Measurements from ENCODE around the gene COL28A1.
"Not testable (repeated sequence)": the region's sequence is repeated elsewhere in the genome, so short reads cannot be mapped to it uniquely, and the experiment has no call there.

Gene COL28A1

DNA sequence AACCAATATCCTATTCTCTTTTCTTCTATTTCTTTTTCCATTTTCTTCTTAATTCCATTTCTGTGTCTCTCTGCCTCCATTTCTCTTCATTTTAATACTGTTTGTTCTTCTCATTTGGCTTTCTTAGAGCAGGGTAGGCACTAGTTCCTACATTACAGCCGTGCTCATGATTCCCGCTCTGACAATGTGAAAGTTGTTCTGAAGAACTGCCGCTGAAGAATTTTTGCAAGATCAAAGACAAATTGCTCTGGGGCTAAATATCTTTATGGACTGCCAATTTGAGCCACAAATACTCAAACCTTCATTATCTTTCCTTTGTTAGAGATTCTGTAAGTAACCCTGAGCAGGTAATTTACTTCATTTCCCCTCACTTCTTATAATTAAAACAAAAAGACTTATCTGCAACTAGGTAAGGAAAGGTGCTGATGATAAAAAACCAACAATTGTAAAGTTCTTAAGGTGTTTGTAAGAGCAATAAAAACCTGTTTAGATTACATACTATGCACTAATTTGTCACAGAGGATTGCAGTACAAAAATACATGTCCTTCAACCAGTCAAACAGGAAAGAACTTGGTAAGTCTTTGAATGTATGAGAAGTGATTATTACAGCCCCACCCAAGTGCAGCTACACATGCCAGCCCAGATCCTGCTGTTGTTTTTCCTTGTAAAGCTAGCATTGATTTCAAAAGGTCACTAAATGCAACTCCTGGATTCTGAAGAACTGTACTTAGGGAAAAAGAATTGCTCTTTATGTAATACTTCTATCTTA, 127.5 kb downstream of the COL28A1 start:
- DNase-seq: no peak

DNA sequence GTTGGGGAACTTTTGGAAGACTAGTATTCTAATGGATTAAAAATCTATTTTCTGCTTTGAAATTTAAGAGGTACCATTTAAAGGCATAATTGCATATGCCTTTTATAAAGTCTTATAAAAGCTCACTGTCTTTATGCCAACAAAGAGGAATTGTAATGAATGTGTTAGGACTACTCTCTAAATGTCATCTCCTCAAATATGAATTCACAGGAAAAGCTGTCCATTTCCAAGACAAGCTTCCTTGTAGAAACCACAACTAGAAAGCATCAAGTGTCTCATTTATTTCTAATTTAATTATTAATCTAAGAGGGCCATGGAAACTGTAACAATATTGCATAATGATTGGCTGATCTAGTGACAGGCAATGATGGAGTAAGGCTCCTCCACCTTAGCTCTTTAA, 130.2 kb downstream of the COL28A1 start:
- DNase-seq: no peak

DNA sequence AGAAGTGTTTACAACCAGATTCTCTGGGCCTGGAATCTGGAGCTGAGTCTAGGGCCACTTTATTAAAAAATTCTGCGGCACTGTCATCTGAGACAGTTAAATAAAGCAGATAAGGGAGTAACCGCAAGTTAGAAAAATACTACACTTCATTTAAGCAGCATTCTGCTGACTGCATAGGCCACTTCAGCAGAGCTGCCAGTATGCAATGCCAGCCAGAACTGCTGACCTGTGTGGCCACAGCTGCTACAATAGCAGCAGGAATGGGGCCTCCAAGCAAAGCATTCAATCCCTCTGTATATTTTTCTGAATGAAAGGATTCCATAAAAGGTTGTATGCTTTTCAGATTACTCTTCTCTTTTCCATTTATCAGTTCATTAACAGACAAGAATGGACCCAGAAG, 136.0 kb downstream of the COL28A1 start:
- no peak for DNase-seq

- DNase-seq: no peak
Observed at GRCh38 chr7:7395785-7396184, 139.9 kb downstream of the COL28A1 start.

- not testable (repeated sequence) for DNase-seq
Observed at GRCh38 chr7:7388164-7388563, 147.5 kb downstream of the COL28A1 start.

DNA sequence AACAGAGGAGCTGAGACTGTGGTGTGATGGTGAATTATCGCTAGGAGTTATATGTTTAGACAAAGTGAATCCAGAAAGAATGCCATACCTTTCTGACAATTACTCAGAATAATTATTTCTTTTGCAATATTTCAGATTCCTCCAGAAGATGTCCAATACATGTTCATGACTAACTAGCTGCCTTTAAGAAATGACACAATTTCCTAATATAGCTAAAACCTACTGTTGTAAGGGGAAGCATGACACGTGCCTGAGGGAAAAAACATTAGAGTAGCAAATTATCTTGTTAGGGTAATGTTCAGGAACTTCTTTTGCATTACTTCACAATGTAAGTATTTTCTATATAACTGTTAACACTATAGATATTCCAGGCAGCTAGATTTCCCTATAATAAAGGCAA, 150.3 kb downstream of the COL28A1 start:
- no peak for DNase-seq

DNA sequence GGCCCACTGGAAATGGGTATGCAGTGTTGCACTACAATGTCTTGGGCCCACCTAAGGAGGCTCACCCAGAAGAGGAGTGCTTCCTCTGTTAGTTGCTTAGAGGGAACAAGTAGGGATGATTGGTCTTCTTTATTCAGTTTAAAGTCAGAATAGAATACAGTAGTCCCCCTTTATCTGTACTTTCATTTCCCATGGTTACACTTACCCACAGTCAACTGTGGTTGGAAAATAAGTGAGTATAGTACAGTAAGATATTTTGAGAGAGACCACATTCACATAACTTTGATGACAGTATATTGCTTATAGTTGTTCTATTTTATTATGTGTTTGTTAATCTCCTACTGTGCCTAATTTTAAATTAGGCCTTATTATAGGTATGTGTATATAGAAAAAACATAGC, 151.4 kb downstream of the COL28A1 start:
- no peak for DNase-seq

GRCh38 chr7:7375538-7375937, 160.1 kb downstream of the COL28A1 start:
- DNase-seq: no peak

- DNase-seq: no peak
Observed at GRCh38 chr7:7370076-7370475, 165.6 kb downstream of the COL28A1 start.

DNA sequence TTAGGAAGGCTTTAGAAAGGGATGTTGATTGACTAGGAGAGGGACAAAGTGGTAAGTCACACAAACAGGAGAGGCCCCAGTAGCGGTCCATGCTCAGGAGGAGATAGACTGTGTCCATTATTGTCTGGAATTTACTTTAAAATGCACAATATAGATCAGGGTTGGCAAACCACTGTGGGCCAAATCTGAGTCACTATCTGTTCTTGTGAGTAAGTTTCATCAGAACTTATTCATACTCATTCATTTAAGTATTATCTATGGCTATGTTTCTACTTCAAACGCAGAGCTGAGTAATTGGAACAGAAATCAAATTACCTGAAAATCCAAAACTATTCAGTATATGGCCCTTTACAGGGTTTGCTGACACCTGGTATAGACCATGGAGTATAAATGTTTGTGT, 166.5 kb downstream of the COL28A1 start:
- no peak for DNase-seq

- no peak for DNase-seq
Observed at GRCh38 chr7:7354674-7355073, 181.0 kb downstream of the COL28A1 start.

GRCh38 chr7:7352845-7353244, 182.8 kb downstream of the COL28A1 start:
- no peak for DNase-seq

DNA sequence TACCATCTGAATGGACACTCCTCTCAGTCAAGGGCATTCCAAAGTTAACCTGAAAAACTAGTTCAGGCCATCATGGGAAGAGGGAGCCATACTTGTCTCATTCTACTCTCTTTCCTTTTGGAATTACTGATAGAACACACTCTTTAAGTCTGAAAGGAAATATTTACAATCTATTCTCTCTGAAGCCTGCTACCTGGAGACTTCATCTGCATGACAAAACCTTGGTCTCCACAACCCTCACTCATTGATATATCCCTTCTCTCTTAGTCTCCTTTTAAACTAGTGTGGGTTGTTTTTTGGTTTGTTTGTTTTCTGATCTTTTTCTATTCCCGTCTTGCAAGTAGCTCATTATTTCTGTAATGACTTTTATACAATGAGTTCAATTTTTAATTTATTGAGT, 183.8 kb downstream of the COL28A1 start:
- no peak for DNase-seq

DNA sequence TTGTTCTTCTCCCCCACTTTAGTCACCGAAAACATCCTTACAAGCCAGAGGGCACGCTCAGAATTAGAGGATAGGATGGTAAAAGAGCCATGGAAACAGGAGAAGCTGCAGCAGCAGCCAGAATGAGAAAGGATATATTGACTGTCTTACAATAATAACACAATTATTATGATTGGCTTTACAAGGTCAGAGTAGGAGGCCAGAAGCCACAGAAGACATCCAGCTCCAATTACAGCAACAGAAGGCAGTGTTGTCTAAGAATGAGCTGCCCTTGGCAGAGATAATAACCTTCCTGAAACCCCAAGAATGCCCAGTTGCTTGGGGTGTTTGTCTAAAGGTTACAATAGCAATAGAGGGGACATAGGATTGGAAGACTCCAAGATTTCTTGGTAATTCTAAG, 184.5 kb downstream of the COL28A1 start:
- no peak for DNase-seq

GRCh38 chr7:7349156-7349555, 186.5 kb downstream of the COL28A1 start:
- no peak for DNase-seq

GRCh38 chr7:7347045-7347444, 188.6 kb downstream of the COL28A1 start:
- DNase-seq: no peak

GRCh38 chr7:7344583-7344982, 191.1 kb downstream of the COL28A1 start:
- no peak for DNase-seq

DNA sequence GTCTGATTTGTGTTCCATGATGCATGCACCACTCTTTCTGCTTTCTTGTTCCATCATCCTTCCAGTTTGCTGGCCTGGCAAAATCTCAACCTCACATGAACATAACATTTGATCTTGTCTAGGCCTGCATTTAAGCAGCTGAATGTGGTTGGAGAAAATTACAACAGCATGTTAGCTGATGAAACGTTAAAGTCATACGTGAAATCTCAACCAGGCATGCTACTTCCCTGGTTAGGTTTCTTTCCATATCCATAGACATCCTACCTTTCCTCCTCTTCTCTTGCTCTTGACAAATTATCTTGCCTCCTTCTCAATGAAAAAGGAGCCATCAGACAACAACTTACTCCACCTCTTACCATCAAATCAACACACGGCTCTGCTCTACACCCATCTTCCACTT, 199.8 kb downstream of the COL28A1 start:
- DNase-seq: no peak

- no peak for DNase-seq
Observed at GRCh38 chr7:7335215-7335614, 200.5 kb downstream of the COL28A1 start.

DNA sequence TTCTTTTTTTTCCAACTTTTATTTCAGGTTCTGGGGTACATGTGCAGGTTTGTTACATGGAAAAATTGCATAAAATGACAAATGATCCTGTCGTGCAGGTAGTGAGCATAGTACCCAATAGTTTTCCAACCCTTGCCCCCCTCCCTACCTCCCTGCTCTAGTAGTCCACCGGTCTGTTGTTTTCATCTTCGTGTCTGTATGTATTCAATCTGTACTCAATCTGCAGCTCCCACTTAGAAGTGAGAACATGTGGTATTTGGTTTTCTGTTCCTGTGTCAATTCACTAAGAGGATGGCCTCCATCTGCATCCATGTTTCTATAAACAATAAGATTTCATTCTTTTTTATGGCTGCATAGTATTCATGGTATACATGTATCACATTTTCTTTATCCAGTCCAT, 202.1 kb downstream of the COL28A1 start:
- DNase-seq: no peak

GRCh38 chr7:7331523-7331922, 204.2 kb downstream of the COL28A1 start:
- DNase-seq: no peak

DNA sequence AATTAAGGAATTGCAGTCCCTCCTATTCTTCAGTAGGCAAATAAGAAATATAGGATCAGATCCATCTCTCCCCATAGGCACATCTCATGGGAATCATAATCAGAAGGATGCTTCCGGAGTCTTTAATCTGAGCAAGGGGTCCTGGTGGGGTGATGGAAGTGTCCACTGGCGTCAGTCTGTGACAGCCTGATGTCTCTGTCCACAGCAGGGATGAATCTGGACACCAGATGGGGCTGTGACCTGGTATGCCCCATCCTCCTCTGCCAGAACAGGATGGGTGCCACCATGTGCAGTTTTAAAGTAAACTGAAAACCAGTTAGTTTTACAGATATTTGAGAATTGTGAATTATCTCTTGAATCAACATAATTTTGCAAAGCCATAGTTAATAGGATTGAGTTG, 204.7 kb downstream of the COL28A1 start:
- DNase-seq: no peak

GRCh38 chr7:7329326-7329725, 206.3 kb downstream of the COL28A1 start:
- no peak for DNase-seq

- no peak for DNase-seq
Observed at GRCh38 chr7:7327423-7327822, 208.2 kb downstream of the COL28A1 start.

DNA sequence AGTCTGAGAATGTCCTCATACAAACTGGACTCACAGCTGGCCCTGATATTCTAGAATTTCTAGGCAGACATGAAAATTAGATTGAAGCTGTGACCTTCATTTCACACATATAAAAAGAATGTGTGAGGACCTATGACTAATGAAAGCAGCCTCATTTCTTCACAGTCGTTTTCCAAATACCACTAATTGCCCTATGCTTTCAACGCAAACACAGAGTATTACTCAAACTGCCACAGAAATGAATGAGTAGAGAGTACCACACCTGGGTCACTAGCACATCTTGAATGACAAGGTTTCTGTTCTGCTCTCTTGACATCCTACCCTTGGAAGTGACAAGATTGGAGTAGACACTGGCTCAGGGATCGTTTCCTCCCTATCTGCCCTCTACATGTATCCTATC, 211.0 kb downstream of the COL28A1 start:
- no peak for DNase-seq
